Stomach (tissue), 4 donors: ENCODE results near the gene HNRNPCL1.

ENCODE experiments used
- POLR2AphosphoS5 ChIP-seq, 3 donors: sonication (generic); formaldehyde crosslinking; IDR thresholded peaks; one replicate each; pipeline ENCODE4 v1.6.1; 2016; ENCODE audit warnings: antibody characterized with exemption in 3 of 3
- TF ChIP-seq, protein P1 (sequence below), 7 experiments: fragments of 450-650 bp in 4 of 7; fragments of 200-600 bp in 3 of 7; sonication (generic) in 3 of 7; IDR thresholded peaks; one replicate each; pipeline ENCODE4 v1.5.1; 2016 to 2019; ENCODE audit warnings: antibody characterized with exemption in 7 of 7, control low read depth in 2 of 7, mild to moderate bottlenecking in 1 of 7

DNA sequence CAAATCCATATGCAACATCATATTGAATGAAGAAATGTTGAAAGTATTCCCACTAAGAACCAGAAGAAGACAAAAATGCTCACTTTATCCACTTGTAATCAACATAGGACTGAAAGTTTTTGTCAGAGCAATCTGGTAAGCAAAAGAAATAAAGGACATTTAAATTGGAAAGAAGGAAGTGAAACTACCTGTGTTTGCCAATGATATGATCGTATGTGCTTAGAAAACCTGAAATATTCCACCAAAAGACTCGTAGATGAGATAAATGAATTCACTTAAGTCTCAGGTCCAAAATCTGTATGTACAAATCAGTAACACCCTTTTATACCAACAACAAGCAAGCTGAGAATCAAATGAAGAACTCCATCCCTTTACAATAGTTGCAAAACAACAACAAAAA lies 48.8 kb downstream of the HNRNPCL1 start:
- TF ChIP-seq, protein P1, sequence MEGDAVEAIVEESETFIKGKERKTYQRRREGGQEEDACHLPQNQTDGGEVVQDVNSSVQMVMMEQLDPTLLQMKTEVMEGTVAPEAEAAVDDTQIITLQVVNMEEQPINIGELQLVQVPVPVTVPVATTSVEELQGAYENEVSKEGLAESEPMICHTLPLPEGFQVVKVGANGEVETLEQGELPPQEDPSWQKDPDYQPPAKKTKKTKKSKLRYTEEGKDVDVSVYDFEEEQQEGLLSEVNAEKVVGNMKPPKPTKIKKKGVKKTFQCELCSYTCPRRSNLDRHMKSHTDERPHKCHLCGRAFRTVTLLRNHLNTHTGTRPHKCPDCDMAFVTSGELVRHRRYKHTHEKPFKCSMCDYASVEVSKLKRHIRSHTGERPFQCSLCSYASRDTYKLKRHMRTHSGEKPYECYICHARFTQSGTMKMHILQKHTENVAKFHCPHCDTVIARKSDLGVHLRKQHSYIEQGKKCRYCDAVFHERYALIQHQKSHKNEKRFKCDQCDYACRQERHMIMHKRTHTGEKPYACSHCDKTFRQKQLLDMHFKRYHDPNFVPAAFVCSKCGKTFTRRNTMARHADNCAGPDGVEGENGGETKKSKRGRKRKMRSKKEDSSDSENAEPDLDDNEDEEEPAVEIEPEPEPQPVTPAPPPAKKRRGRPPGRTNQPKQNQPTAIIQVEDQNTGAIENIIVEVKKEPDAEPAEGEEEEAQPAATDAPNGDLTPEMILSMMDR (IDR thresholded peaks at IDR 0.05): no peak
- no peak for TF ChIP-seq POLR2AphosphoS5 (IDR thresholded peaks at IDR 0.05)
